Measurements from ENCODE around the gene NECAB3. TPM values are rescaled to one million over a fixed set of nuclear protein-coding genes. Genes with fewer than 3 reads are reported as not detected.

The NECAB3 gene
- total and polyA plus RNA-seq, 2 of the 4 experiments (the other 2 are of a cell fraction) = 8.6 to 28.4 TPM

DNA sequence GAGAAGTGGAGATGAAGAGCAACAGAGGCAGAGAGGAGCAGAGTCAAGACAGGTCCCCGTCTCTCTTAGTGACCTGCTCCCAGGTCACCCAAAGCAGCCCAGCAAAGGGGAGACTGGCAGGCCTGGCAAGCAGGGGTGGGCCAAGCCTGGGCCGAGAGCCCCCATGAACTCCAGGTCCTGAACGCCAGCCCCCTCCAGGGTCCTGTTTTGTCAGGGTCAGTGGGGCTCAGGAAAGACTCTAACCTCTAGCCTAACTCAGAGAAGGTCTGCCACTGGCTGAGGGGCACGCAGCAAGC, 1.2 kb downstream of the NECAB3 start:
- peak overlapping the region; percentile 94 for H3K4me3 ChIP-seq (ENCODE audit: insufficient read depth, low read depth, low read length)
- peaks cover 19% of the 10 kb centered on the region; the same call in 1 of the 2 replicates for H4K20me1 ChIP-seq (ENCODE audit: insufficient read depth, low read length)
- H2AFZ ChIP-seq (replicated peaks; ENCODE audit: low read length, poor library complexity) = peak overlapping the region; percentile 39
- H2BK15ac ChIP-seq (ENCODE audit: low read depth, low read length) = peak overlapping the region; percentile 80; the same call in 1 of the 3 replicates
- H4K91ac ChIP-seq (ENCODE audit: insufficient read depth, low read depth, low read length) = peak overlapping the region; percentile 81; the same call in 1 of the 2 replicates
- peak overlapping the region; percentile 70 for H2BK5ac ChIP-seq (ENCODE audit: low read depth, low read length, poor library complexity, severe bottlenecking)
- peak overlapping the region; percentile 99 for H3K4me2 ChIP-seq (ENCODE audit: low read depth, low read length)
- H3K4me1 ChIP-seq (ENCODE audit: control insufficient read depth, insufficient read depth, low read length) = peaks cover 27% of the 10 kb centered on the region
- H2BK20ac ChIP-seq (ENCODE audit: low read depth, low read length) = peak overlapping the region; percentile 40; the same call in 1 of the 2 replicates
- H3K9me1 ChIP-seq (ENCODE audit: insufficient read depth, low read length) = peaks cover 22% of the 10 kb centered on the region
- ATAC-seq (ENCODE audit: low read depth) (no peak), DNase-seq (no peak)
- POLR2A ChIA-PET (ENCODE audit: unreplicated experiment) = no interaction called here
- H3K79me1 ChIP-seq (ENCODE audit: low read depth in 1 of 2, low read length in 2 of 2) = peaks cover 12 to 61% of the 10 kb centered on the region in 2 experiments; a peak in 3 of 4 replicates
- dilution Hi-C loops (cut with HindIII; ENCODE audit: low sequenced_read_pairs, unreplicated experiment) (no loop called here), intact Hi-C loops (cut with micrococcal nuclease) (no loop called here), in situ Hi-C loops (cut with MboI; ENCODE audit: low sequenced_read_pairs) (no loop called here)
- no TSS peak for BruUV-seq (replicated peaks)
- peaks cover 13% of the 10 kb centered on the region for H3K36me3 ChIP-seq (ENCODE audit: control insufficient read depth, insufficient read depth, low read length)
- H3K27ac ChIP-seq (ENCODE audit: insufficient read depth, low read length) = peak overlapping the region; percentile 78
- H4K5ac ChIP-seq (ENCODE audit: low read depth, low read length) = peak overlapping the region; percentile 13; the same call in 1 of the 2 replicates
- H3K14ac ChIP-seq (replicated peaks; ENCODE audit: low read depth, low read length) = peak overlapping the region; percentile 100
- H3K18ac ChIP-seq (ENCODE audit: low read depth, low read length) = peak overlapping the region; percentile 6; the same call in 1 of the 2 replicates
- H2BK120ac ChIP-seq (ENCODE audit: low read depth, low read length) = peak overlapping the region; percentile 49; the same call in 1 of the 2 replicates
- CTCF ChIA-PET = no interaction called here
- peak overlapping the region; percentile 98 for H2AK5ac ChIP-seq (ENCODE audit: low read depth, low read length)
- H2AK9ac ChIP-seq (replicated peaks; ENCODE audit: low read depth, low read length, poor library complexity) = peak overlapping the region; percentile 97
- TF ChIP-seq CHD1 (IDR thresholded peaks at IDR 0.05; ENCODE audit: low read depth, low read length) (no peak), MXI1 (IDR thresholded peaks at IDR 0.05; ENCODE audit: borderline replicate concordance, low read depth, low read length) (no peak), RFX5 (IDR thresholded peaks at IDR 0.05; ENCODE audit: low read depth, low read length) (no peak), POLR2A (IDR thresholded peaks at IDR 0.05; ENCODE audit: low read depth, low read length) (no peak), CEBPB (IDR thresholded peaks at IDR 0.05; ENCODE audit: low read depth, low read length) (no peak), SMC3 (IDR thresholded peaks at IDR 0.05; ENCODE audit: low read depth, low read length) (no peak), RAD21 (IDR thresholded peaks at IDR 0.05; ENCODE audit: low read length) (no peak), BHLHE40 (IDR thresholded peaks at IDR 0.05; ENCODE audit: low read depth, low read length) (no peak), MAZ (IDR thresholded peaks at IDR 0.05; ENCODE audit: borderline replicate concordance, low read depth, low read length) (no peak), NFE2L2 (IDR thresholded peaks at IDR 0.05; ENCODE audit: low read depth, low read length) (no peak), MAFK (IDR thresholded peaks at IDR 0.05; ENCODE audit: low read depth, low read length) (no peak)
- TF ChIP-seq, protein P1, sequence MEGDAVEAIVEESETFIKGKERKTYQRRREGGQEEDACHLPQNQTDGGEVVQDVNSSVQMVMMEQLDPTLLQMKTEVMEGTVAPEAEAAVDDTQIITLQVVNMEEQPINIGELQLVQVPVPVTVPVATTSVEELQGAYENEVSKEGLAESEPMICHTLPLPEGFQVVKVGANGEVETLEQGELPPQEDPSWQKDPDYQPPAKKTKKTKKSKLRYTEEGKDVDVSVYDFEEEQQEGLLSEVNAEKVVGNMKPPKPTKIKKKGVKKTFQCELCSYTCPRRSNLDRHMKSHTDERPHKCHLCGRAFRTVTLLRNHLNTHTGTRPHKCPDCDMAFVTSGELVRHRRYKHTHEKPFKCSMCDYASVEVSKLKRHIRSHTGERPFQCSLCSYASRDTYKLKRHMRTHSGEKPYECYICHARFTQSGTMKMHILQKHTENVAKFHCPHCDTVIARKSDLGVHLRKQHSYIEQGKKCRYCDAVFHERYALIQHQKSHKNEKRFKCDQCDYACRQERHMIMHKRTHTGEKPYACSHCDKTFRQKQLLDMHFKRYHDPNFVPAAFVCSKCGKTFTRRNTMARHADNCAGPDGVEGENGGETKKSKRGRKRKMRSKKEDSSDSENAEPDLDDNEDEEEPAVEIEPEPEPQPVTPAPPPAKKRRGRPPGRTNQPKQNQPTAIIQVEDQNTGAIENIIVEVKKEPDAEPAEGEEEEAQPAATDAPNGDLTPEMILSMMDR (conservative IDR thresholded peaks at IDR 0.05; ENCODE audit: low read depth, low read length) = no peak
- TF ChIP-seq, protein P2, sequence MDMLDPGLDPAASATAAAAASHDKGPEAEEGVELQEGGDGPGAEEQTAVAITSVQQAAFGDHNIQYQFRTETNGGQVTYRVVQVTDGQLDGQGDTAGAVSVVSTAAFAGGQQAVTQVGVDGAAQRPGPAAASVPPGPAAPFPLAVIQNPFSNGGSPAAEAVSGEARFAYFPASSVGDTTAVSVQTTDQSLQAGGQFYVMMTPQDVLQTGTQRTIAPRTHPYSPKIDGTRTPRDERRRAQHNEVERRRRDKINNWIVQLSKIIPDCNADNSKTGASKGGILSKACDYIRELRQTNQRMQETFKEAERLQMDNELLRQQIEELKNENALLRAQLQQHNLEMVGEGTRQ (IDR thresholded peaks at IDR 0.05; ENCODE audit: low read depth, low read length) = no peak
- TF ChIP-seq, protein P3, sequence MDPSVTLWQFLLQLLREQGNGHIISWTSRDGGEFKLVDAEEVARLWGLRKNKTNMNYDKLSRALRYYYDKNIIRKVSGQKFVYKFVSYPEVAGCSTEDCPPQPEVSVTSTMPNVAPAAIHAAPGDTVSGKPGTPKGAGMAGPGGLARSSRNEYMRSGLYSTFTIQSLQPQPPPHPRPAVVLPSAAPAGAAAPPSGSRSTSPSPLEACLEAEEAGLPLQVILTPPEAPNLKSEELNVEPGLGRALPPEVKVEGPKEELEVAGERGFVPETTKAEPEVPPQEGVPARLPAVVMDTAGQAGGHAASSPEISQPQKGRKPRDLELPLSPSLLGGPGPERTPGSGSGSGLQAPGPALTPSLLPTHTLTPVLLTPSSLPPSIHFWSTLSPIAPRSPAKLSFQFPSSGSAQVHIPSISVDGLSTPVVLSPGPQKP (IDR thresholded peaks at IDR 0.05; ENCODE audit: borderline replicate concordance, low read depth, low read length) = no peak
- H3K27me3 ChIP-seq (ENCODE audit: control insufficient read depth, insufficient read depth, low read length) = no peaks in the 10 kb centered on the region
- no CpG with 5 or more reads among the region's 4 CpGs for WGBS, 2 experiments (ENCODE audit: extremely low coverage in 2 of 2, insufficient read length in 1 of 2)
- H3K23ac ChIP-seq (ENCODE audit: low read depth, low read length) = peak overlapping the region; percentile 96
- H3K56ac ChIP-seq (ENCODE audit: extremely low read depth, insufficient read depth, low read length) = 0 out of 2 replicates have a peak overlapping the region, but pooled peaks have one; percentile 11
- peak overlapping the region; percentile 79 for H4K8ac ChIP-seq (ENCODE audit: low read depth in 2 of 2, low read length in 2 of 2)
- peak overlapping the region; percentile 96 for H3K4ac ChIP-seq (ENCODE audit: low read depth, low read length)
- H3K9me3 ChIP-seq (ENCODE audit: control insufficient read depth, insufficient read depth, low read length) = no peaks in the 10 kb centered on the region
- peak overlapping the region; percentile 99 for H3K9ac ChIP-seq (ENCODE audit: low read depth, low read length)

All from IMR-90 (cell line).